Caco-2 (cell line): ENCODE results near the gene PEX16. TPM values are rescaled to one million over a fixed set of nuclear protein-coding genes. Genes with fewer than 3 reads are reported as not detected.

Experiments
- BruUV-seq: library from RNA; stranded (reverse); fragments of 400-500 nt; replicated peaks from 2 replicates; lab custom pipeline; 2021; lab: Mats Ljungman, UMichigan
- CTCF ChIA-PET: fragments of 300-600 bp; sonication (Branson Sonifier 250); formaldehyde crosslinking; loops from one replicate; lab custom pipeline; 2022; ENCODE audit warnings: antibody characterized with exemption; lab: Charles Lee
- POLR2A ChIA-PET: fragments of 300-600 bp; sonication (Branson Sonifier 250); formaldehyde crosslinking; loops from one replicate; lab custom pipeline; 2022; ENCODE audit warnings: antibody characterized with exemption; lab: Charles Lee
- DNase-seq, 2 experiments: peaks; one replicate each; pipeline versions ENCODE4 v3.0.0 to v3.0.0-alpha.2; 2020 to 2022
- H3K27me3 ChIP-seq: replicated peaks from 2 replicates; pipeline ENCODE4 v1.6.0; 2011; ENCODE audit warnings: low read length; ENCODE audit not compliant: control insufficient read depth, insufficient read depth
- H3K36me3 ChIP-seq: 2 replicates; pipeline ENCODE4 v1.5.1; 2011; ENCODE audit warnings: low read length; ENCODE audit not compliant: control insufficient read depth, insufficient read depth
- H3K4me1 ChIP-seq: fragments of 250-450 bp; sonication (Bioruptor Pico); 2 replicates; pipeline ENCODE4 v1.5.1; 2020; ENCODE audit warnings: mild to moderate bottlenecking
- H3K4me3 ChIP-seq: 2 replicates; pipeline ENCODE4 v1.5.1; 2011; ENCODE audit warnings: low read depth, mild to moderate bottlenecking, control low read depth, low read length
- H3K9me3 ChIP-seq: fragments of 250-450 bp; sonication (Bioruptor Pico); 2 replicates; pipeline ENCODE4 v1.5.1; 2020; ENCODE audit warnings: mild to moderate bottlenecking, moderate library complexity
- H3K27ac Mint-ChIP-seq: one replicate; pipeline ENCODE4 v1.8.0; 2022; ENCODE audit warnings: mixed read lengths; ENCODE audit not compliant: unreplicated experiment
- H3K27me3 Mint-ChIP-seq: one replicate; pipeline ENCODE4 v1.8.0; 2022; ENCODE audit warnings: mixed read lengths; ENCODE audit not compliant: insufficient read depth, unreplicated experiment
- H3K36me3 Mint-ChIP-seq: one replicate; pipeline ENCODE4 v1.8.0; 2022; ENCODE audit warnings: mild to moderate bottlenecking, mixed read lengths; ENCODE audit not compliant: insufficient read depth, unreplicated experiment
- H3K4me1 Mint-ChIP-seq: one replicate; pipeline ENCODE4 v1.8.0; 2022; ENCODE audit warnings: low read depth, mixed read lengths; ENCODE audit not compliant: unreplicated experiment
- H3K4me3 Mint-ChIP-seq: one replicate; pipeline ENCODE4 v1.8.0; 2022; ENCODE audit warnings: mild to moderate bottlenecking, moderate library complexity, mixed read lengths; ENCODE audit not compliant: unreplicated experiment
- H3K9me3 Mint-ChIP-seq: one replicate; pipeline ENCODE4 v1.8.0; 2022; ENCODE audit warnings: mixed read lengths; ENCODE audit not compliant: unreplicated experiment
- intact Hi-C: fragments of 100-400 bp; cut with micrococcal nuclease; formaldehyde crosslinking; loops from one replicate; pipeline ENCODE4 v1.10.0; 2022; ENCODE audit not compliant: unreplicated experiment
- total RNA-seq: library from RNA; stranded (reverse); gene quantifications from 2 replicates; pipeline ENCODE4 v1.2.3, GENCODE V29; 2022
- TF ChIP-seq, protein P1 (sequence below), 2 experiments: fragments of 200-600 bp in 1 of 2; IDR thresholded peaks; 1 replicate in 1 of 2; 2 replicates in 1 of 2; pipeline versions ENCODE4 v1.5.1 to v1.8.0; 2011 to 2022; ENCODE audit warnings: antibody characterized with exemption in 1 of 2, control low read depth in 1 of 2, inconsistent platforms in 1 of 2, low read depth in 1 of 2, low read length in 1 of 2, mild to moderate bottlenecking in 1 of 2, moderate library complexity in 1 of 2; ENCODE audit not compliant: insufficient read depth in 1 of 2, severe bottlenecking in 1 of 2, unreplicated experiment in 1 of 2

Gene PEX16
- total RNA-seq, 1 experiment from 2014 or later, result 41.4 TPM

DNA sequence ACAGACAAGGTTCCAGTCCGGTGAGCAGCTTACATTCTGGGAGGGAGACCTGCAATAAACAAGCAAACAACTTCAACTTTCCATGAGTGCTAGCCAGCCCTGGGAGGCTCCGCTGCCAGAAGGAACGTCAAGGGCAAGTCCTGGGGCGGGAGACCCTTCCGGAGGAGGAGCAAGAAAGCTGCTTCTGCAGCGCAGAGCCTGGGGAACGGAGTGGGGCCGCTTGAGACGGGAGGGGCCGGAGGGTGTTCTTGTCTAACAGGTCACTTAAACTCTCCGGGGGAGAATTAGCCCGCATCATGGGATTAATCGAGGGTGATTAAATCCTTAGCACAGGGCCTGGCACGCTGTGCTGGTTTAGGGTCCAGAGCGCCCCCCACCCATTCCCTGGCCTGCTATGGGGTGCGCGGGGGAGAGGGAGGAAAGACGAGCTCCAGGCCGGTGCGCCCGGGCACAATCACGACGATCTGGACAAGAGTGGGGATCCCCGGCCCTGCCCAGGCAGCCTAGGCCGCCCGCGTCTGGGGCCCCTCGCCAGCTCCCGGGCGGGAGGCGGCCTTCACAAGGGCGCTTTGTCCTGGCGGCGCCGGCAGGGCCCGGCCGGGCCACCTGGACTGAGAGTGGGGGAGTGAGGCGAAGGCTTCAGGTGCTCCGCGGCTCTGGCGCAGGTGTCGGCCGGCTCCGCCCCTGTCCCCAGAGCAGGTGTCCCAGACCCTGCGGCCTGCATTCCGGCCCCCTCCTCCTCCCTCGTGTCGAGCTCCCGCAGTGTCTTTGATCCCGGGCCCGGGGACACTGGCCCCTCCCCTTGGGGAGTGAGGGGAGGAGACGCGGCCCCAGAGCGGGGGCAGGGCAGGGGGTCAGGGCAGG lies 4.1 kb upstream of the PEX16 start:
- H3K4me3 ChIP-seq, result peak overlapping the region; percentile 56
- H3K4me3 Mint-ChIP-seq, result peak overlapping the region; percentile 86
- no peaks in the 10 kb centered on the region; the same call in none of the 2 replicates for H3K36me3 ChIP-seq
- H3K9me3 ChIP-seq, result no peaks in the 10 kb centered on the region
- BruUV-seq, result TSS peak; percentile 14
- POLR2A ChIA-PET, result interaction anchor here (0.5 to 1.4 kb wide), 11 partner anchors 13 to 1505 kb away, joined by 3 to 6 read pairs (median 3); partner anchors contain the start of gene PSMC3
- CTCF ChIA-PET, result interaction anchor here (0.5 to 2.5 kb wide), 6 partner anchors 8 to 297 kb away, joined by 3 to 22 read pairs (median 4); no protein-coding TSS in a partner anchor
- H3K27ac Mint-ChIP-seq, result peak overlapping the region; percentile 93
- peak; percentile 98 for DNase-seq
- H3K27me3 Mint-ChIP-seq, result no peaks in the 10 kb centered on the region
- intact Hi-C loops, result loop anchor here (1.0 kb wide), 2 partner anchors 22 to 74 kb away; partner anchors contain the start of gene CRY2
- peaks cover 43% of the 10 kb centered on the region for H3K36me3 Mint-ChIP-seq
- H3K4me1 Mint-ChIP-seq, result peaks cover 14% of the 10 kb centered on the region
- H3K4me1 ChIP-seq, result peaks cover 14% of the 10 kb centered on the region
- no peaks in the 10 kb centered on the region for H3K9me3 Mint-ChIP-seq
- TF ChIP-seq, protein P1, sequence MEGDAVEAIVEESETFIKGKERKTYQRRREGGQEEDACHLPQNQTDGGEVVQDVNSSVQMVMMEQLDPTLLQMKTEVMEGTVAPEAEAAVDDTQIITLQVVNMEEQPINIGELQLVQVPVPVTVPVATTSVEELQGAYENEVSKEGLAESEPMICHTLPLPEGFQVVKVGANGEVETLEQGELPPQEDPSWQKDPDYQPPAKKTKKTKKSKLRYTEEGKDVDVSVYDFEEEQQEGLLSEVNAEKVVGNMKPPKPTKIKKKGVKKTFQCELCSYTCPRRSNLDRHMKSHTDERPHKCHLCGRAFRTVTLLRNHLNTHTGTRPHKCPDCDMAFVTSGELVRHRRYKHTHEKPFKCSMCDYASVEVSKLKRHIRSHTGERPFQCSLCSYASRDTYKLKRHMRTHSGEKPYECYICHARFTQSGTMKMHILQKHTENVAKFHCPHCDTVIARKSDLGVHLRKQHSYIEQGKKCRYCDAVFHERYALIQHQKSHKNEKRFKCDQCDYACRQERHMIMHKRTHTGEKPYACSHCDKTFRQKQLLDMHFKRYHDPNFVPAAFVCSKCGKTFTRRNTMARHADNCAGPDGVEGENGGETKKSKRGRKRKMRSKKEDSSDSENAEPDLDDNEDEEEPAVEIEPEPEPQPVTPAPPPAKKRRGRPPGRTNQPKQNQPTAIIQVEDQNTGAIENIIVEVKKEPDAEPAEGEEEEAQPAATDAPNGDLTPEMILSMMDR (IDR thresholded peaks at IDR 0.05; ENCODE audit: insufficient read depth in 1 of 2, low read depth in 1 of 2, low read length in 1 of 2, severe bottlenecking in 1 of 2, unreplicated experiment in 1 of 2), result no peak
- no peaks in the 10 kb centered on the region for H3K27me3 ChIP-seq

DNA sequence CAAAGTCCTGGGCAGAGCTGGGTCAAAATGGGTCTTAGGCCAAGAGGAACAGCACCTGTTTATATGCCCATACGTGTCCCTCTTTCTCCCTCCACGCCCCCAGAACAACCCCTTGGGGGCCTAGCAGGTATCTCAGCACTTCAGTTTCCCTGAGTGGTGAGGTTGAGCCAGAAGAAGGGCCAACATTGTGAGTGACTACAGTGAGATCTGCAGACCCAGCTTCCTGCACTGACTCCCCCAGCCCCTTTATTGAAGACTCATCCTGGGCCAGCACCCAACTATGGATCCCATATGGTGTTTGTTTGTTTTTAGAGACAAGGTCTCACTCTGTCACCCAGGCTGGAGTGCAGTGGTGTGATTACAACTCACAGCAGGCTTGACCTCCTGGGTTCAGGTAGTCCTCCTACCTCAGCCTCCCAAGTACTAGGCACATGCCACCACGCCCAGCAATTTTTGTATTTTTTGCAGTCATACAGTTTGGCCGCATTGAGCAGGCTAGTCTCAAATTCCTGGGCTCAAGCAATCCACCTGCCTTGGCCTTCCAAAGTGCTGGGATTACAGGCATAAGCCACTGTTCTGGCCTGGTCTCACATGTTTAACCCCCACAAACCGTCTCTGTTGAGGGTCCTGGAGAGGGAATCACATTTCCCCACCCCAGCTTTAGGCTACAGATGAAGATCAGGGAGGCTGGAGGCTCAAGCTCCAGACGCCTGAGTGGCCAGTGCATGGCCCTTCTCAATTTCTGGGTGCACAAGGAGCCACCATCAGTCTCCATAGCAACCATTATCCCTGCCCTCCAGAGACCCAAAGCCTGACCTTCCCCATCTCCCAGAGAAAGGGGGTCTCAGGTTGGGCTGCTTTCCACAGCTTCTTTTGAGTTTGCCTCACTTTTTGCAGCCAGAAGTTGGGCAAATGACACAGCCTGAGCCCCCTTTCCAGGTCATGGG lies 3.1 kb upstream of the PEX16 start:
- CTCF ChIA-PET, result no interaction called here
- Mint-ChIP-seq H3K9me3 (no peaks in the 10 kb centered on the region), H3K4me1 (peaks cover 14% of the 10 kb centered on the region), H3K27me3 (no peaks in the 10 kb centered on the region), H3K27ac (peak overlapping the region; percentile 93), H3K36me3 (peaks cover 36% of the 10 kb centered on the region), H3K4me3 (peak overlapping the region; percentile 86)
- intact Hi-C loops, result no loop called here
- H3K4me1 ChIP-seq, result peaks cover 17% of the 10 kb centered on the region
- TF ChIP-seq, protein P1 (IDR thresholded peaks at IDR 0.05; ENCODE audit: insufficient read depth in 1 of 2, low read depth in 1 of 2, low read length in 1 of 2, severe bottlenecking in 1 of 2, unreplicated experiment in 1 of 2), result no peak
- no peaks in the 10 kb centered on the region; the same call in 1 of the 2 replicates for H3K36me3 ChIP-seq
- POLR2A ChIA-PET, result interaction anchor here (1.4 kb wide), 2 partner anchors 86 to 322 kb away, joined by 4 read pairs; no protein-coding TSS in a partner anchor
- H3K27me3 ChIP-seq, result no peaks in the 10 kb centered on the region
- no peaks in the 10 kb centered on the region for H3K9me3 ChIP-seq
- peak in 1 of 2 experiments; percentile 27 for DNase-seq
- no peak overlapping the region for H3K4me3 ChIP-seq
- BruUV-seq, result no TSS peak
